NCI-H2171 (cell line): ENCODE data around the gene MX2.

Experiments used
- DNase-seq: peaks from one replicate; lab custom pipeline; 2025; lab: John Stamatoyannopoulos, UW

The MX2 gene

GRCh38 chr21:41433566-41433965, 71.7 kb downstream of the MX2 start:
- no peak for DNase-seq

DNA sequence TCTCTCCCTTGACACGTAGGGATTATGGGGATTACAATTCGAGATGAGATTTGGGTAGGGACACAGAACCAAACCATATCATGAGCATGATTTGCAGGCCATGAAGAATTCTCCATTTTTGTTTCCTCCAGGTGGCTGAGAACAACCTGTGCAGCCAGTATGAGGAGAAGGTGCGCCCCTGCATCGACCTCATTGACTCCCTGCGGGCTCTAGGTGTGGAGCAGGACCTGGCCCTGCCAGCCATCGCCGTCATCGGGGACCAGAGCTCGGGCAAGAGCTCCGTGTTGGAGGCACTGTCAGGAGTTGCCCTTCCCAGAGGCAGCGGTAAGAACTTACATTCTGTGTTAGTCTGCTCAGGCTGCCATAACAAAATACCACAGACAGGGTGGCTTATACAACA, 73.9 kb downstream of the MX2 start:
- DNase-seq, result no peak

DNA sequence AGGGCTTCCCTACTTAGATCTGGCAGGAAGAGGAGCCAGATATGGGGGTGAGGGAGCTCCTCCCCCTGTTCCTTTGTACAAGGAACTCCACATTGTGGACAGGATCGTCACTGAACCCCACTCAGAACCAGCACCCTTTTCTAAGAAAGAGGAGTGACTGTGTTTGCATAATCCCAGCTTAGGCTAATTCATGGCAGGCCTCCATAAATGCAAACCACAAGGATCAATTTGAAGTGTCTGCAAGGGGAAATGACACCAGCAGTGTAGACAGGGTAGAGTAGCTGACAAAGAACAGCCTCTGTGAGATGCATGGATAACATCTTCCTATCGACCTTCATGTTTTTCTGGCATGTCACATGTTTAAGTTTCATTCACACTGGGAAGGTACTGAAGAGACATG, 75.9 kb downstream of the MX2 start:
- no peak for DNase-seq

- DNase-seq, result no peak
Observed at GRCh38 chr21:41438425-41439113, 76.7 kb downstream of the MX2 start.

DNA sequence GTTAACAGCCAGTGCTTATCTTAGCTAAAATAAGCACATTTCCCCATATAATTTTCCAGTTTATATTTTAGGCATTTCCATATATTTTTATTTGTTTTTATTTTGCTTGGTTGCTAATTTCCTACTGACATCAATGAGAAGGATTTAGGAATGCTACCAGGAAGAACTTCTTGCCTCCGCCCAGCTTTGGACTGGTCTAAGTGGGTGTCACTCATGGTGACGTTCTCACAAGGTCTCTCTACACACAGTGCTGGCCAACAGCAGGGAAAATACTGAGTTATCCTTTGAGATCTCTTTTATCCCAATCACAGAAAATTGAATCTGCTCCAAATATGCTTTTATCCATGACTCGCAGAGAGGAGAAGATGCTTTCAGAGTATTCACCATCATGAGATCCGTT, 77.4 kb downstream of the MX2 start:
- DNase-seq, result no peak

DNA sequence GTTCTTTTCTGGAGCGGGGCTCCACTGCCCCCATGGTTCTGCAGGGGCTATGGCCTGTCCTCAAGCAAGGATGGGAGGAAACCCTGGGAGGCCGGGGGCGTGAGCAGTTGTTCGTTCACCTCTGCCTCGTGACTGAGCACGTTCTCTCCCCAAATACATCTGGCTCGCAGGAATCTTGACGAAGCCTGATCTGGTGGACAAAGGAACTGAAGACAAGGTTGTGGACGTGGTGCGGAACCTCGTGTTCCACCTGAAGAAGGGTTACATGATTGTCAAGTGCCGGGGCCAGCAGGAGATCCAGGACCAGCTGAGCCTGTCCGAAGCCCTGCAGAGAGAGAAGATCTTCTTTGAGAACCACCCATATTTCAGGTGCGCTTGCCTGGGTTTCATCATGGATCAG, 79.7 kb downstream of the MX2 start:
- no peak for DNase-seq

DNA sequence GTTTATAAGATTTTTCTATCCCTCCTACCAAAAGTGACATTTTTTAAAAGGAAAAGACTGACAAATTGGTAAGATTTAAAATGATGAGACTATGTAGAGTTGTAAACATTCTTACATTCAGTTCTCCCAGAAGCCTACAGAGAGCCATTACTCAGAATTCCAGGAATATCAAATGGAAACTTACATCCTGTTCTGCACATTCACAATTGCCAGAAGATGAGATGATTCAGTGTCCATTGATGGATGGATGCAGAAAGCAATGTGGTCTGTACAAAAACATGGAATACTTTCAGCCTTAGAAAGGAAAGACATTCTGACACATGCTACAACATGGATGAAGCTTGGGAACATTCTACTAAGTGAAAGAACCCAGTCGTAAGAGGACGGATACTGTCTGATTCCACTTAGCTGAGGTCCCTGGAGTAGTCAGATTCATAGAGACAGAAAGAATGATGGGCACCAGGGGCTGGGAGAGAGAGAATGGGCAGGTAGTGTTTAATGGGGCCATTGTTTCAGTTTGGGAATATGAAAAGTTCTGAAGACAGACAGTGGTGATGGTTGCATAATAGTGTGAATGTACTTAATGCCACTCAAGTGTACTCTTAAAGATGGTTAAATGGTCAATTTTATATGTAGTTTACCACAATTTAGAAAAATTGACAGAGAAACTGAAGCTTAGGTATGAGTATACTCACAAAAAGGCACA, 80.8 kb downstream of the MX2 start:
- DNase-seq, result no peak

DNA sequence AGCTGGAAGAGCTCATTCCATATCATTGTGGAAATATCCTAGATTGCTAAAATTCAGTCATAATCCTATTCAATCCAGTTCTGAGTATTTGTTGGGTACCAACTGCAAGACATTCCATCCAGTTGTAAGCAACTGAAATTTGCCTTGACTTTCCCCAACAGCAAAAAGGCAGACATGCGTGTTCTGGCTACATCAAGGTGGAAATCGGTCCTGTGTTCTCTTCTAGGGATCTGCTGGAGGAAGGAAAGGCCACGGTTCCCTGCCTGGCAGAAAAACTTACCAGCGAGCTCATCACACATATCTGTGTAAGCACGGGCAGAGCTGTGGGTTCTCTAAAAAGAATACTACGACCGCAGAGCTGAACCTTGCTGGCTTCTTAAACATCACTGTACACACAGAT, 81.7 kb downstream of the MX2 start:
- DNase-seq, result no peak

- no peak for DNase-seq
Observed at GRCh38 chr21:41444703-41445464, 83.1 kb downstream of the MX2 start.

DNA sequence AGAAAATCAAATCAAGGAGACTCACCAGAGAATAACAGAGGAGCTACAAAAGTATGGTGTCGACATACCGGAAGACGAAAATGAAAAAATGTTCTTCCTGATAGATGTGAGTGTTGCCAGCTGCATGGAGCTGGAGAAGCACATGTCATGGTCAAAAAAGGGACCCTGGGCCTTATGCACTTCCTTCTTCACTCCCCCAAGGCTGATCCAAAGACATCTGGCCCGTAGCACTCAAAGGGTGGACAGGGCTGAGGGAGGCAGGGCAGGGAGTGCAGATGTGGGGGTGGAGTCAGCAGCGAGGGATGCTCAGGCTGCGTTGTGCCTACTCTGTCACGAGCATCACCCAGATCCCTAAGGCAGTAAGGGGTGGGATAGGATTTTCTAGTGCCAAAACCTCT, 83.6 kb downstream of the MX2 start:
- no peak for DNase-seq

GRCh38 chr21:41446586-41446985, 84.8 kb downstream of the MX2 start:
- DNase-seq, result no peak

- no peak for DNase-seq
Observed at GRCh38 chr21:41447356-41447755, 85.5 kb downstream of the MX2 start.

DNA sequence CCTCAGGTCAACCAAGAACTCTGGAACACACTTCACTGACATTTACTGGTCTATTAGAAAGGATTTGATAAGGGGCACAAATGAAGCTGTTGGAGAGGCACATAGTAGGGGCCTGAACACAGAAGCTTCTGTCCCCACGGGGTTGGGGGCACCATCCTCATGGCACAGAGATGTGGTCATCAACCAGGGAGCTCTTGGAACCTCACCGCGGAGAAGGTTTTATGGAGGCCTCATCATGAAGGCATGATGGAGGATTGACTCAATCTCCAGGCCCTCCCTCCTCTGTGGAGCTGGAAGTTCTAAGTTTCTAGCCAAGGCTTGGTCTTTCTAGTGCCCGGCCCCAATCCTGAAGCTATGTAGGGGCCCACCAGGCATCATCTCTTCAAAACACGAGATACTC, 87.8 kb downstream of the MX2 start:
- no peak for DNase-seq

DNA sequence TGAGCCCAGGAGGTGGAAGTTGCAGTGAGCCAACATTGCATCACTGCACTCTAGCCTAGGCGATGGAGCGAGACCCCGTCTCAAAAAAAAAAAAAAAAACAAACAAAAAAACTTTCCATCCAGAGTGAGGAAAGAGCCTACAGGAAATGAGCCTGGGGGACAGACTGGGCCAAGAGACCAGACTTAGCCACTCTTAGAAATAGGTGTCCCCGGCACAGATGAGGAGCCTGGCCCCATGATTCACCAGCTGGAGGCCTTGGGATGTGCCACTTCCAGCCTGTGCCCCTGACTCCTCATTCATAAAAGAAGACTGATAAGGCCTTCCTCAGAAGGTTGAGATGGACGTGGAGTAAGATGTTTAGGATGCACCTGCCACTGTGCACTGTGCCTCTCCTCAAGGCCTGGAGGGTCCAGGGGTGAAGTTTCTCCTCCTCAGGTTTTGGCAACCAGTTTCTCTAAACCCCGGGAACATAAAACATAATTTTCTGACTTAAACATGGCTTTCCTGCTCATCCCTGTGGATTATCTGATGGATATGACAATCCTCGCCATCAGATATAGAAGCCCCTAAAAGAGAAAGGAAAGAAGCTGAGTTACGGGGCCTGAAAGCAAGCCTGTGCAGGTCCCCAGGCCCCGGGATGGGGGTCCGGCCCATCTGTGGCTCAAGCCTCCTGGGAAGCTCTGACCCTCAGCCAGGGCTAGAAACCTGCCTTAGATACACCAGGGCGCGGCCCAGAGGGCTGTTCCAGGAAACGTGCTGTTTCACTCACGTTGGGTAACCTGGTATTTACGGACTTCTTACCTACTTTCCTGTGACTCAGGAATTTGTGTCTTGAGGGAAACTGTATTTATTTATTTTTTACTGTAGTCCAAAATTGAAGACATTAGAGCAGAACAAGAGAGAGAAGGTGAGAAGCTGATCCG, 90.2 kb downstream of the MX2 start:
- DNase-seq, result no peak

DNA sequence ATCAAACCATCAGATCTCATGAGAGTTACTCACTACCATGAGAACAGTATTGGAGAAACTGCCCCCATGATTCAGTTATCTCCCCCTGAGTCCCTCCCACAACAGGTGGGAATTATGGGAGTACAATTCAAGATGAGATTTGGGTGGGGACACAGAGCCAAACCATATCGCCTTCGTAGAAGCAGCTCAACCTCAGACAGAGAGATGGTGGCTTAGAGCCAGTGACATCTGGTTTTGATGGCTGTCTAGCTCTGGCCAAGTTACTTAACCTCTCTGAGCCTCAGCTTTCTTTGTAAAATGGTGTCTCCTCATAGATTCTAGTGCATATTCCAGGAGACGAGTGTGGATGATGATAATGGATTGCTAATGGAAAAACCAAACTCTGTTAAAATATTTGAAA, 91.4 kb downstream of the MX2 start:
- DNase-seq, result no peak

- no peak for DNase-seq
Observed at GRCh38 chr21:41453761-41454160, 91.9 kb downstream of the MX2 start.

GRCh38 chr21:41458121-41458520, 96.3 kb downstream of the MX2 start:
- no peak for DNase-seq

DNA sequence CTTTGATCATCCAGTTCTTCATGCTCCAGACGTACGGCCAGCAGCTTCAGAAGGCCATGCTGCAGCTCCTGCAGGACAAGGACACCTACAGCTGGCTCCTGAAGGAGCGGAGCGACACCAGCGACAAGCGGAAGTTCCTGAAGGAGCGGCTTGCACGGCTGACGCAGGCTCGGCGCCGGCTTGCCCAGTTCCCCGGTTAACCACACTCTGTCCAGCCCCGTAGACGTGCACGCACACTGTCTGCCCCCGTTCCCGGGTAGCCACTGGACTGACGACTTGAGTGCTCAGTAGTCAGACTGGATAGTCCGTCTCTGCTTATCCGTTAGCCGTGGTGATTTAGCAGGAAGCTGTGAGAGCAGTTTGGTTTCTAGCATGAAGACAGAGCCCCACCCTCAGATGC, 96.7 kb downstream of the MX2 start:
- DNase-seq, result no peak
